Stimulated activated naive CD4-positive, alpha-beta T cell treated with Interleukin-2 at 50 U/mL for 16 hours (primary cell): ENCODE results near the gene PRKAG2.

Experiments
- DNase-seq: peaks from one replicate; lab custom pipeline; 2025; lab: John Stamatoyannopoulos, UW

PRKAG2 gene

DNA sequence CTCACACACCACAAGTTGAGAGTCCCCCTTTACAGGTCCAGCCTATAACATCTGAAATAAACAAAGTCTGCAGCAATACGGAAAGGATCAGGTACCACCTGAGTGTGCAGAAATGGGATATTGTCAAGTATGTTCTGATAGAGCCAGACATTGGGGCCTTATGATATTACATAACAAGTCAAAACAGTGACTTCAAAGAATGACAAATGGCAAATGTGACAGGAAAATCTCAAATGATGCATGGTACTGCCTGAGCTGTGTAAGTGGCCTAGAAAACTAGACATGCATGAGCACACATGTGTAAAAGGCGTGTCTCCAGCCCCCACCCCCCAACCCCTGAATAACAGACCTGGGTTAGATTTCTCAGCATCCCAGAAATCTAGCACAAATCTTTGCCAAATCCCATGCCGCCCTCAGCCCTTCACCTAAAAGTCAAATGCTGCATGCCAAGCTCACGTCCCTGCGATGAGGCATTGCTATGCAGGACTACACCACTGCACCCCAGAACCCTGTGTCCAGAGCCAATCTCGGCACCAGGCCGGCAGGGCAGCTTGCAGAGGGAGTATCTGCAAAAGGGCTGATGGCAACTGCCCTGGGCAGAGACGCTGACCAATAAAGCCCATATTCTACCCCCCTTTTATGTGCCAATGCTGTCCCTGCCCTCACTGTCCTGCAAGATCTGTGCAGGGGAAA, 58.8 kb downstream of the PRKAG2 start:
- no peak for DNase-seq

DNA sequence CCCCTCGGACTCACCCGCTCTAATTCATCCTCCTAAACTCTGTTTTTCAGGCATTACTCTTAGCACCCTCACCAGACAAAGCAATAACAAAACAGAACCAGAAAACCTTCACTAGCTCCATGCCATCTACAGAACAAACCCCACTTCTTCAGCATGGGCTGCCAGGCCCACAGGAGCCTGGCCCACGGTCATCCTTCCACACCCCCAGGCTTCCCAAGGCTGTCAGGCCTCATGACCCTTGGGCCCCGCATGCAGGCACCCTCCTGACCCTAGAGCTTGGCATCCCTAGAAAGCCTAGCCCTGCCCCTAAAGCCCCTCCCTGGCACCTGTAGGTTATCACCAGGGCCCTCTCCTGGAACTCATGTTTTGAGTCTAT, 59.6 kb downstream of the PRKAG2 start:
- DNase-seq = no peak

DNA sequence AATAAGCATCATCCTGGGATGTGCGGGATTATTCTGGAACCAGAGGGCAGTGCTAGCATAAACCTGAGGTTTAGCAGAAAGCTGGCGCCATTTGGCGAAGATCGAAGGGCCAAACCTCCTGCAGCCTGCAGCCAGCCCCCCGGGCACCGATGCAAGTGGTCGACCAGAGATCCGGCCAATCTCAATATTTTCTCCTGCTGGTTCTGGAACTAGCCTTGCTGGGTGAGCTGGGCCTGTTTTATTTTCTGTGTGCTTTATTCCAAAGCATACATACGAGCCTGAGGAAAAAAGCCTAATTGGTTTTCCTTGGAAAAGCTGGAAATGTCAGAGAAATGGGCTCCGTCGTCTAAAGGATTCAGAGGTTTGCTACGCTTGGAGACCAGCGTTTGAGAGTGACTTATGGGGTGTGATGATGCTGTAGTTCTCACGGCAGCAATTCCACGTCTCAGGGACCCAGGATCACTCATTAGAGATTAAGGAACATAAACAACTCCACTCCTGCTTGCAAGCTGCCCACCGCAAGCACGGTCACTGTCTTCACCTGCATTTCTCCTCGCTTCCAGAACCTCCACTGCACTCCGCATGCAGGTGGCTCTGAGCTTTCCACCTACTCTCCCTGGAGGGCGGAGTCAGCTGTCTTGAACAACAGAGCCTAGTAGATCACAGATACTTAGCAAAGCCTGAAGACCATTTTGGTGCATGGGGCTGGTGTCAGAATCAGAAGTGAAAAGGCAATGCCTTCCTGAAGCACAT, 60.2 kb downstream of the PRKAG2 start:
- no peak for DNase-seq

DNA sequence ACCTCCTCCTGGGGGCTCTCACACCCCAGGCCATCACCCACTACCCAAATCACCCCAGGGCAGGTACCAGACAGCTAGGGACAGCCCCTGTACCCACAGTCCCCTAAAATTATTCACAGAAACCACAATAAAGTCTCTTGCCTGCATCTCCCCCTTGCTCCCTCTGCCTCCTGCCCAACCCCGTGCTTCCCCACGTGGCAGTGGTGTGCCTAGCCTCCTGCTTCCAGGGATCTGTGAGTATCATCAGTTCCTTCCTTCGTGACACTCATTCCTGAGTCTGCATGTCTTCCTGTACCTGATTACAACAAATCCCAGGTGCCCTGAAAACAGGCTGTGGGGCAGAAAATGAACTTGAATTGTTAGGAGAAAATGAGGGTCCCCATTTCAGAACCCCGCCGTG, 61.5 kb downstream of the PRKAG2 start:
- DNase-seq = no peak

DNA sequence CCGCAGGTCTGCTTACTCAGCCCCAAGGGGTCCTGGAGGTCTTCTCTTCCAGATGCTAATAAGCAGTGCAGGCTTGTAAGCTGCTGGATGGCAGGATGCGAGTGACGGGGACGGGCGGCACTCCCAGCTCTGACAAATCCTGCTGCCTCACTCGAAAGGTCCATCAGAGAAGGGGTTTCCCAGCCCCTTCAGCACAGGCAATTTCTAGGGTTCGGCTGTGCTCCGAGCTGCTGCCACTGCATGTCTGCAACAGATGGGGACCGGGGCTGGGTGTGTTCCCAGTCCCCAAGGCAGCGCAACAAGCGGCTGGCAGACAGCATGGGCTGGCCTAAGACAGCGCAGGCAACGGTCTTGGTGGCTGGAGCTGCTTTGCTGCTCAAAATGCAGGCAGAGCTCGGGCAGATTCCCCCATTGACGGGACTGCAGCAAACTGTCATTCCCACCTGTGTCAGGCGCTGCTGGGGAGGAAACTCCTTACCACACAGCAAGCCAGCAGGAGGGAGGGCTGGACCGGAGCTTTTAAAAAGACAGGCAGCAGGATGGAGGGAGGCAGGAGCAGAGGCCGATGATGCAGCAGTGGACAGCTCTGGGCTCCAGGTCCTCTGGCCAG, 62.4 kb downstream of the PRKAG2 start:
- no peak for DNase-seq

DNA sequence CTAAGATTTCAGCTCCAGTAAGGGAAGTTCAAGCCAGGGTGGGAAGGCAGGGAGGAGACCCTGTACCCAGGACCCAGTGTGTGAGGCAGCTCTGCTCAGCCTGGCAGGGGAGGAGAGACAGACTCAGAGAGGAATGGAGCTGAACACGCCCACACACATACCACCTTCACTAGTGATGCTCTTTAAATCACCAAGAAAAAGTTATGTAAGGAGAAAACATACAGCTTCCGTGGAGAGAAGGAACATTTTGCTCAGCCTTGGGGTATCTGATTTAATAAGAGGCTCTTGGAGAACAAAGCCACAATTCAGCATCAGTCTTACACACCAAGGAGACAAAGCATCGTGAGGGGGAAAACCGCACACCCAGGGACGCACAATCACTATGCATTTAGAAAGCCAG, 62.9 kb downstream of the PRKAG2 start:
- DNase-seq = no peak

DNA sequence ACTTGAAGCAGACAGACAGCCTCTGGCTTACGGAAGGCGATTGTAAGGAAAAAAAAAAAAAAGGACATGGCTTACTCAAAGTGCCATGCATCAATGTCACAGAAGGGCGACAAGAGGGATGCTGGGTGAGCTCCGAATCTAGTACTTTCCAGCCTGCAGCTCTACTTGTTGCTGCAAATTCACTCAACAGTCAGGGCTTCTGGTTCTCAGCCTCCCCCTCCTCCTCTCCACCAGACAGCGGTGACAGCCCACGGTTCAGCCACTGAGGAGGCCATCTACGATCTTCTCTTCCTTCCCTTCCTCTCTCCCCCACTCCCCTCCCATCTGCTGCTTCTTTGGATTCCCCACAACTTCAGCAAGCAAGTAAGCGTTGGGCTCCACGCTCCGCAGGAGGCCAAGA, 63.5 kb downstream of the PRKAG2 start:
- no peak for DNase-seq

DNA sequence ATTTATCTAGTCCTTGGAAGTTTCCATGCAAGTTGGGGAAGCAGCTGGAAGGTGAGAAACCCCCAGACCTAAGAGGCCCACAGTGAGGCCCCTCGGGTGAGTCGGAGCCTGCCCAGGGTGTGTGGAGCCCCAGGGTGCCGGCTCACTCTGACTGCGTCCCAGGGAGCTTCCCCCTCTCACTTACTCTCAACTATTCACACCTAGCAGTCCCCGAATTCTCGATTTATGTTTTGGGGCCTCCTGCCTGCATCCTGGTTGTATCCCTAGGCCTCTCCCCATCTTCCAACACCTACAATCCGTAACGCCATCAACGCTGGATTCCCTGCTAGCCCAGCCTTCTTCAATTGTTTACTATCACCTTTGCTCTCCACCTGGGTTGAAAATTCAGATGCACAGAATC, 63.9 kb downstream of the PRKAG2 start:
- no peak for DNase-seq

DNA sequence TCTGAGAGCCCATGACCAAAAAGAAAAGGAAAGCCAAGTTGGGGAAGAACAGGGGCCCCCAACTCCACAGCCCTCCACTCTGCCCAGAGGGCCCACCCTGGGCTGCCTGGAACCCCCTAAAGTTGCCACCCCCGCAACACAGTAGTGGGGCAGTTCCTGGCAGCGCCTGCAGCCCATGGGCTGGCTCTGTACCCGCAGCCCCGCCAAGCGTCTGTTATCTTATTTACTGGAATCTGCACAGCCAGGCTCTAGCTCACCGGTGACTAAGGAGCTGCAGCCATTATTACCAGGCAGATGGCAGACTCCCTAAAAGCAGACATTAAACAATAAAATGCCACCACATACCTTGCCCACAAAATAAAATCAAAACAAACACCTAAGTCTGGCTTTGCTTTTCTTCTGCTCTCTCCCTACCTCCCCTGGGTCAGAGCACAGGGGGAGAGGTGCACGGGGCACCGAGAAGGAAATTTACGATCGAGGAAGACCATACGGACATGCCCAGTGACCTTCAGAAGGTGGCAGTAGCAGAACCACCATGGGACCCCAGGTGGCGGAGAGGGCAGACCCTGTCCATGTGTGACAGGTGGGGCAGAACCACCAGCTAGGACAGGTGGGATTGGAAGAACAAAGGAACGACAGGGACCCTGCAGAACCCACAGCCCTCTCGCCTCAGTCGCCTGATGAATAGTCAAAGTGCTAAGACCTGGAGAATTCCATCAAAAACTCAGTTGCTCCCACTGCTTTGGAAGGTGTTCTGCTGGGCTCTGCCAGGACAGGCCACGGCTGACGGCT, 66.3 kb downstream of the PRKAG2 start:
- no peak for DNase-seq

DNA sequence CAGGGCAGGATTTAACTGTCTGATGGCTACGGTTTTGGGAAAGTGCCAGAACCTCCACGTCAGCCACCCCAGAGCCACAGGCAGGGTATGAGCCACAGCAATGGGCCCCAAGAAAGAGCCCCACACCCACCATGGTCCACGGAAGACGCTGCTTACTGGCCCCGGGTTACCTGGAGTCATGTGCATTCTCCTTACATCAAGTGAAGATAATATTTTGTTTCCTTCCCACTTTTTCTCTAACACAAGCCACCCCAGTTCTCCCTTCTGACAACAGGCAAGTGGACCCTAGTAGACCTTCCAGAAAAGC, 67.1 kb downstream of the PRKAG2 start:
- DNase-seq = no peak

DNA sequence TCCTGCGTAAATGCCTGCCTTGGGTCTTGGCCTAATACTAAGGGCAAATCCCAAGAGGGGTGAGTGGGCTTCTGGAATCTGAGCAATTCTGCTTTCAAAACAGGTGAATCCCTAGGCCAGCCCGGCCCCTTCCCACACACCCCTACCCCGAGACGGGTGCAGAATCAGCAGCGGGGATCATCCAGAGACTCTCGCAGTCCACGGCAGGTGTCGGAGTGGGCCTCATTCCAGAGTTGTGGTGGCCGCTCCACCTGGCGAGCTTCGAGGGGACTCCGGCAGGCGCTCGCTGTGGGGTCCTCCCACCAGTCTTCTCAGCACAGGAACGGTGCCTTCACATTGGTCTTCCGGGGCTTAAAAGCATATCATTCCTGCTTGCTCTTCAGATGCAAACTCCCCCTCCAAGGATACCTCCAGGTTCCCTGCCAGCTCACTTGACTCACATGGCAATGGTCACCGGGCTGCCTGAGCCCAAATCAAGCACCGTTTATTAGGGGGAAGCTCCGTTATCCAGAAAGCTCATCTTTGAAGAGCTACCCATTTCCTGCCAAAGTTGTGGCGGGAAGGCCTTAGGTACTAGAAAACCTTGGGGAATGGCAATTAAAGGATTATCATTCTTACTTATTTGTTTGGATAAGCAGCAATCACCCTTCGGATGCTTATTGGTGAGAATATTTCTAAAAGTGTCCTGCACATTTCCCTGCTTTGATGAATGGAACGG, 67.6 kb downstream of the PRKAG2 start:
- DNase-seq = no peak

DNA sequence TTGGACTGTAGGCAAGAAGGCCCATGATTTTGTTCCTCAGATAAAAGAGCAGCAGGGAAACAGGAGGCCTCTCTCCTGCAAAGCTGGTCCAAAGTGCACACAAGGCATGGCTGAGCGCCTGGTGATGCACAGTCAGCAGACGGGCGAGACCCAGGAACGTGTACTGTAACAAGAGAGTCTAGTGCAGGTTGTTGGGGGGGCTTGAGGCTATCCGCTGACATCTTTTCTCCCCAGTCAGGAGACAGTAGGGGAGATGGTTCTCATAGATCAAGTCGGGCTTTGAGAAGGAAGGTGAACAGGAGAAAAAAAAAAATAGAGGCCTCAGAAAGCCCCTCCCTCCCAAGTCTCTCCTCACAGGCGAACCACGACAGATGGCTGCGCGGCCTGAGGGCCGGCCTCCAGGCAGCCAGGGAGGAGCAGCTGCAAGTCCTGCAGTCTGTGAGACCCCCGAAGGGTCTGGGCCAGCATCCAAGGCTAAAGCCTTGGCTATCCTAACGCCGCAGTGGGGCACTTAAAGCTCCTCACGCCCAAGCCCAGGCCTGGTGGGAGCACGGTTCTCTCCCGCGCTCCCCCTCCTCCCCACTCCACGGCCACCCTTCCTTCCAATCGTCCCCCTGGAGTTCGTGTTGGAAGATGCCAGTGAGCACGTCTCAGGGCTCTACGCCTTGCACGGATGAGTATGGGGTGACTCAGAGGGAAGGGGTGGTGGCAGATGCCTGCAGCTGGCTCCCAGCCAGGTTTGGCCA, 68.3 kb downstream of the PRKAG2 start:
- DNase-seq = no peak

DNA sequence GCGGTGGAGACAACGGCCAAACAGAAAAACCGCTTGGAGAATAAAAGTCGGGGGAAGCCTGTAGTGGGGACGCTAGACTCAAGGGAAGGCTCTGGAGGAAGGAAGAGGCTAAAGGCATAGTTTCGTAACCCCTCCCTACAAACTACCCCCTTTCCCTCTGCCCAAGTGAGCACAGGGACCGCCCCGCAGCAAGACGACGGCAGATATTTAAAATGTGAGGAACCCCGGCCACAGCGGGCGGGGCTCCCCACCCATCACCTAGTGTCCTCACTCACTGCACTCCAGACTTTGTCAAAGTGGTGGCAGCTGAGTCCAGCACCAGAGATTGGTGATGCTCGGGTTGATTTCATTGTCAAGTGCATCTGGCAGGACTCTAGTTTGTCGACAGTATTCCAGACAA, 69.1 kb downstream of the PRKAG2 start:
- no peak for DNase-seq

DNA sequence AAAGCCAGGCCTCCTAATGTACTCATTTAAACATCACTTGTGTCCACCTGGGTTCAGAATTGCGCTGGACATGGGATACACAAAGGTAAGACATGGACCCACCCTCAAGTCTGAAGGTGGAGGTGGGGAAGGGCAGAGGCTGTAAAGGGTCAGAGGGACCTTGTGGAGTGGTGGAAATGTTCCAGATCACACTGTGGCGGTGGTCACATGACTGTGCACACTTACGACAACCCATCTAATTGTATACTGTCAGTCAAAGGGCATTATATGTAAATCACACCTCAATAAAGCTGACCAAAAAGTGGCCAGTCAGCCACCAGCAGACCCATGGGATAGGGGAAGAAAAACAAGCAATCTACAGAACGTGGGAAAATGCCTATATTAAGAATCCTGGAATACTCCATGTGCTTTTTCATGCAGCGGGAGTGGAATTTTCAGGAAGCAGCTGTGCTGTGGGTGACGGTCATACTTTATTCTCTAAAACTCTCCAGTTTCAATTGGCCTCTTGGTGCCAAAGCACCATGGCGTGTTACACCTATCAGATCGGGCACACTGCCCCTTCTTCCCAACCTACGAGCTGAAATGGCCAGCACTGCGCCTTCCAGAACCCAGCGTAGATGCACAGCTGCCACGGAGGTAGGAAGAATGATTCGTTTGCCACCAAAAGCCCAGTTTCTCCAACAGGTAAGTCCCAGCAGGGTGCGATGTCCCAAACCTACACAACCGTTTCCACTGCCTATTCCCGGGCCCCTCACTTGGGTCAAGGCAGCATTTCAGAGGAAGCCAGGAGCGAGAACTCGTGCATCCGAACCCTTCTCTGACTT, 69.8 kb downstream of the PRKAG2 start:
- no peak for DNase-seq

DNA sequence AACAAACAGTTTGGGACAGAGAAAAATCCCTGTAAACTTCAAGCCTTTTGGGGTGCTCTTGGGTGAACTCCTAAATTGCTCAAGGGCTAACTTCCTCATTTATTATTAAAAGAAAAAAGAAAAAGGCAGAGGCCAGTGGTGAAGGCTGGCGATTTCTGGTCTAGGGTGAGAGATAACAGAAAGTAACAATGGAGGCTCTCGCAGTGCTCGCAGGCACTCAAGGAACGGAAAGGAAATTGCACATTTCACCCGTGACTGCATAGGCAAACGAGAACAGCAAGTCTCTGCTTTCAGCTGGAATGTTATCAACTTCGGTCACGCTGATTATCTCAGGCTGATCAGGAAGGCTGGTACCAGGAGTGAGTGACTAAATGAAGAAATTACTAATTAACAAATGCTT, 70.7 kb downstream of the PRKAG2 start:
- DNase-seq = no peak

DNA sequence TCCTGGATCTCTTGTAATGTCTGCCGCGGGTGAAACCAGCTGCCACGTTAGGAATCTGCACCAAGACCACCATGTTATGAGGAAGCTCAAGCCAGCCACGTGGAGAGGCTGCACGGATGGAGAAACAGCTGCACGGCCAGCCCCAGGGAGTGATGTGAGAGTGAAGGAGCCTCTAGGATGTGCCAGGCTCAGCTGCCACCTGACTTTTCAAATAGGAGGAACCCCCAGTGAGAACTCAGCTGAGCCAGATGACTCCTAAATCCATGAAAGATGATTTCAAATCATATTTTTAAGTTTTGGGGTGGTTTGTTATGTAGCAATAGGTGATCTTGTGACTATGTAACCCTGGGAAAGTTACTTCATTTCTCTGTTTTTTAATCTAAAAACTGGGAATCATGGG, 71.7 kb downstream of the PRKAG2 start:
- DNase-seq = no peak

DNA sequence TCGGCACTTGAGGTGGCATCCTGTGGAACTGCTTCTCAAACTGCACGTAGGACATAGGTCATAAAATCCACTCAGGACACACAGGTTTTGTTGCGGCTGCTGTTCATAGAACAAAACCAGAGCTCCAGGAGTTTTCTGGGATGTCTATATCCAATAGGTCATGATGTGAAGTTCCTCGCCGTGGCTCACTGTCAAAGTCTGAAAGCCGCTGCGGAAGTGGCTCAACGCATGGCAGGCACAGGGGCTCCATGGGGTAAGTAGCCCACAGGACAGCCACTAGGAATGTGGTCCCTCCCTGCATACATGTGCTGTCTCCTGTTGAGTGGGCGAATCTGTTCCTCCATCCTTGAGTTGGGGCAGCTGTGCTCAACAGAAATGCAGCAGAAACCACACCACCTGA, 72.2 kb downstream of the PRKAG2 start:
- no peak for DNase-seq

DNA sequence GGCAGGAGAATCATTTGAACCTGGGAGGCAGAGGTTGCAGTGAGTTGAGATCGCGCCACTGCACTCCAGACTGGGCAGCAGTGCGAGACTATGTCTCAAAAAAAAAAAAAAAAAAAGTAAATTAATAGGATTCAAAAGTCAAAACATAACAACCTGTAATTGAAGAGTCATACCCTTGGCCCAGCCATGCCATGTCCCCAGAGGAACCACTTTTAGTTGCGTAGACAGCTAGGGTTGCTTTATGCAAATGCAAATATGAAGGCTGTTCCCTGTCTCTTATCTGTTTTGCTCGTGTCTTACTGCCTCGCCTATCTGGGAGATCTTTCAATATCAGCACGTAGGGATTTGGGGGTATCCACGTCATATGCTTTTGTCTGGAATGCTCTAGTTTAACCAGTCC, 73.1 kb downstream of the PRKAG2 start:
- DNase-seq = no peak

DNA sequence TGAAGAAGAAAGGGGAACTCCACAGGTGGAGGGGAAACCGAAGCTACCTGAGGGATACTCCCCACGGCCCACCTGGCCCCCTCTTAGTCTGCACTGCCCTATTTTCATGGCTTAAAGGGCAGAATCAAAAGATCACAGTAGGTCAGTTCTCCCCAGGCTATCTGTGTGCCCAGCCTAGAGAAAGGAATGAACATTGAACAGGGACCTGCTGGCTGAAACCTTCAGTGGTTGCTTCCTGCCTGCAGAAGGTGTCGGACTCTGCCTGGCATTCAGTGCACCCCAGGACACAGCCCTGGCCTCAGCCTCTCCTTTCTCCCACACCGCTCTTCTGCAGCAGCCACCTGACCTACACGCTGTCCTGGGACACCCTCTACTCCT, 74.5 kb downstream of the PRKAG2 start:
- no peak for DNase-seq

DNA sequence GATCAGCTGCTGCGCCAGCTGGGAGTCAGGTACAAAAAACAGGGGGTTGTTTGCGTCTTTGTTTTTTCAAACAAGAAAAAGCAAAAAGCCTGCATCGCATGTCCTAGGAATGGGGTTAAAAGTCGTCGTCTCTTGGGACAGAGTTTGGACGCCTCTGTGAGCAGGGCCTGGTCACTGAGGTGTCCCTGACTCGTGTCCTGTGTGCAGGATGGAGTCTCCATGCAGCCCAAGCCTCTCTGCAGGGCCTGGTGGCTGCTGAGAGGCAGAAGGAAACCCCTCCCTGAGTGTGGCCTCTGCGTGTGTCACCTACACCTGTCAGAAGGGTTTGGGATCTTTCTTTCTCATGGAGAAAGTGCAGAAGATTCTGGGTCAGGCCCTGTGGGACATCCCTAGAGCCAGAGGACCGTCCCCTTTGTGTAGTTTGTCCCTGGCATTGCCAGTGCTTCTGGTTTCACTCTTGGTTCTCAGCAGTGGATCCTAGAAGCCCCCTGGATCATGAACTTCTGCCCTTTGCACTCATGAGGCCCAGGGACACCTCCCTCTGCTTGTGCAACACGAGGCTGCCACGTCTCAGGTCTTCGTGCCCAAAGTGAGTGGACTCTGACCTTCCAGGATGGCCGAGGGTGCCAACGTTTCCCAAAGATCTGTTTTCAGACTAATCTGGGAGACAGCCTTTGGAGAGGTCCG, 75.0 kb downstream of the PRKAG2 start:
- DNase-seq = no peak
